Measurements from ENCODE around the gene CCDC171.

GRCh38 chr9:15529566-15530324, 23.1 kb upstream of the CCDC171 start:
- TF ChIP-seq EZH2phosphoT487 (IDR thresholded peaks at IDR 0.05; ENCODE audit: borderline replicate concordance) = no peak
- TF ChIP-seq CEBPB (IDR thresholded peaks at IDR 0.05; ENCODE audit: low read depth) = no peak
- TF ChIP-seq POLR2AphosphoS5 (IDR thresholded peaks at IDR 0.05; ENCODE audit: low read depth, low read length) = no peak
- TF ChIP-seq POLR2A (IDR thresholded peaks at IDR 0.05; ENCODE audit: borderline replicate concordance, extremely low read depth, insufficient read depth, insufficient read length) = no peak
- TF ChIP-seq CTCF (IDR thresholded peaks at IDR 0.05 in 2 of 3, conservative IDR thresholded peaks at IDR 0.05 in 1 of 3; ENCODE audit: borderline replicate concordance in 1 of 3, insufficient read depth in 1 of 3, low read depth in 2 of 3, low read length in 2 of 3) = no peak
